ENCODE results near the gene C10orf90. TPM values are rescaled to one million over a fixed set of nuclear protein-coding genes. Genes with fewer than 3 reads are reported as not detected.

The C10orf90 gene
- total RNA-seq, 1 donor from 2014 or later = not detected

- peaks cover 22% of the 10 kb centered on the region for H3K27me3 Mint-ChIP-seq
- no peaks in the 10 kb centered on the region for H3K9me3 Mint-ChIP-seq (ENCODE audit: low read depth)
- H3K27ac Mint-ChIP-seq = no peak overlapping the region
- H3K36me3 Mint-ChIP-seq (ENCODE audit: insufficient read depth) = no peaks in the 10 kb centered on the region
- TF ChIP-seq CTCF (IDR thresholded peaks at IDR 0.05; ENCODE audit: unreplicated experiment) = no peak
- H3K4me3 Mint-ChIP-seq (ENCODE audit: low read depth) = no peak overlapping the region
- H3K4me1 Mint-ChIP-seq (ENCODE audit: low read depth) = no peaks in the 10 kb centered on the region
- no peak for DNase-seq (ENCODE audit: low spot score, unreplicated experiment)
Observed at GRCh38 chr10:126549344-126549743, 121.1 kb downstream of the C10orf90 start.

GRCh38 chr10:126544565-126544964 lies 125.9 kb downstream of the C10orf90 start:
- TF ChIP-seq CTCF (IDR thresholded peaks at IDR 0.05; ENCODE audit: unreplicated experiment) = no peak
- peaks cover 32% of the 10 kb centered on the region for H3K27me3 Mint-ChIP-seq
- H3K4me1 Mint-ChIP-seq (ENCODE audit: low read depth) = no peaks in the 10 kb centered on the region
- no peaks in the 10 kb centered on the region for H3K9me3 Mint-ChIP-seq (ENCODE audit: low read depth)
- H3K27ac Mint-ChIP-seq = no peak overlapping the region
- no peak for DNase-seq (ENCODE audit: low spot score, unreplicated experiment)
- H3K36me3 Mint-ChIP-seq (ENCODE audit: insufficient read depth) = no peaks in the 10 kb centered on the region
- no peak overlapping the region for H3K4me3 Mint-ChIP-seq (ENCODE audit: low read depth)

- no peak for TF ChIP-seq CTCF (IDR thresholded peaks at IDR 0.05; ENCODE audit: unreplicated experiment)
- H3K4me1 Mint-ChIP-seq (ENCODE audit: low read depth) = no peaks in the 10 kb centered on the region
- peaks cover 45% of the 10 kb centered on the region for H3K27me3 Mint-ChIP-seq
- no peaks in the 10 kb centered on the region for H3K36me3 Mint-ChIP-seq (ENCODE audit: insufficient read depth)
- no peak overlapping the region for H3K4me3 Mint-ChIP-seq (ENCODE audit: low read depth)
- H3K27ac Mint-ChIP-seq = no peak overlapping the region
- no peak for DNase-seq (ENCODE audit: low spot score, unreplicated experiment)
- H3K9me3 Mint-ChIP-seq (ENCODE audit: low read depth) = no peaks in the 10 kb centered on the region
Observed at GRCh38 chr10:126538439-126539135, 131.9 kb downstream of the C10orf90 start.

GRCh38 chr10:126536656-126537055 lies 133.8 kb downstream of the C10orf90 start:
- peaks cover 46% of the 10 kb centered on the region for H3K27me3 Mint-ChIP-seq
- no peak overlapping the region for H3K4me3 Mint-ChIP-seq (ENCODE audit: low read depth)
- no peak for TF ChIP-seq CTCF (IDR thresholded peaks at IDR 0.05; ENCODE audit: unreplicated experiment)
- H3K9me3 Mint-ChIP-seq (ENCODE audit: low read depth) = no peaks in the 10 kb centered on the region
- H3K36me3 Mint-ChIP-seq (ENCODE audit: insufficient read depth) = no peaks in the 10 kb centered on the region
- DNase-seq (ENCODE audit: low spot score, unreplicated experiment) = no peak
- H3K27ac Mint-ChIP-seq = no peak overlapping the region
- H3K4me1 Mint-ChIP-seq (ENCODE audit: low read depth) = no peaks in the 10 kb centered on the region

- Mint-ChIP-seq H3K27me3 (peaks cover 48% of the 10 kb centered on the region), H3K27ac (no peak overlapping the region), H3K4me1 (ENCODE audit: low read depth) (no peaks in the 10 kb centered on the region), H3K36me3 (ENCODE audit: insufficient read depth) (no peaks in the 10 kb centered on the region), H3K9me3 (ENCODE audit: low read depth) (no peaks in the 10 kb centered on the region), H3K4me3 (ENCODE audit: low read depth) (no peak overlapping the region)
- peak; percentile 16 for DNase-seq (ENCODE audit: low spot score, unreplicated experiment)
- TF ChIP-seq CTCF (IDR thresholded peaks at IDR 0.05; ENCODE audit: unreplicated experiment) = no peak
Observed at GRCh38 chr10:126536148-126536547, 134.3 kb downstream of the C10orf90 start.
